H1 (cell line): ENCODE measurements around the gene NR4A1. TPM values are rescaled to one million over a fixed set of nuclear protein-coding genes. Genes with fewer than 3 reads are reported as not detected.

Source experiments
- RAD21 ChIP-seq, 2 experiments: IDR thresholded peaks in 1 of 2; conservative IDR thresholded peaks in 1 of 2; 2 replicates each; pipeline ENCODE4 v1.6.1; 2011; ENCODE audit warnings: low read depth in 2 of 2, low read length in 2 of 2, improper control_type of control experiment in 1 of 2, inconsistent platforms in 1 of 2, mild to moderate bottlenecking in 1 of 2, moderate library complexity in 1 of 2
- polyA plus RNA-seq, 7 experiments: library from polyadenylated mRNA; depleted of rRNA in 3 of 7; stranded (reverse) in 5 of 7; unstranded in 2 of 7; fragments of >200 nt in 5 of 7; fragments of 200-250 nt in 2 of 7; gene quantifications; 1 replicate in 5 of 7; 2 replicates in 1 of 7; 4 replicates in 1 of 7; pipeline versions ENCODE4 v1.2.1 to v1.2.3, GENCODE V29; 2011 to 2013; ENCODE audit warnings: missing spikeins in 2 of 7, mixed read lengths in 2 of 7
- total RNA-seq: library from RNA; stranded (reverse); fragmentation: NEBNext Ultra II Directional; extraction: Animal tissue kit (Norgen Biotek cat#: 25700); gene quantifications from 2 replicates; pipeline ENCODE4 v1.2.1, GENCODE V29; 2021

NR4A1 gene
- total and polyA plus RNA-seq, 2 of the 8 experiments (the other 6 are each of a cell fraction or from before 2014, with no cell fraction given) = 18.7 to 23.3 TPM

DNA sequence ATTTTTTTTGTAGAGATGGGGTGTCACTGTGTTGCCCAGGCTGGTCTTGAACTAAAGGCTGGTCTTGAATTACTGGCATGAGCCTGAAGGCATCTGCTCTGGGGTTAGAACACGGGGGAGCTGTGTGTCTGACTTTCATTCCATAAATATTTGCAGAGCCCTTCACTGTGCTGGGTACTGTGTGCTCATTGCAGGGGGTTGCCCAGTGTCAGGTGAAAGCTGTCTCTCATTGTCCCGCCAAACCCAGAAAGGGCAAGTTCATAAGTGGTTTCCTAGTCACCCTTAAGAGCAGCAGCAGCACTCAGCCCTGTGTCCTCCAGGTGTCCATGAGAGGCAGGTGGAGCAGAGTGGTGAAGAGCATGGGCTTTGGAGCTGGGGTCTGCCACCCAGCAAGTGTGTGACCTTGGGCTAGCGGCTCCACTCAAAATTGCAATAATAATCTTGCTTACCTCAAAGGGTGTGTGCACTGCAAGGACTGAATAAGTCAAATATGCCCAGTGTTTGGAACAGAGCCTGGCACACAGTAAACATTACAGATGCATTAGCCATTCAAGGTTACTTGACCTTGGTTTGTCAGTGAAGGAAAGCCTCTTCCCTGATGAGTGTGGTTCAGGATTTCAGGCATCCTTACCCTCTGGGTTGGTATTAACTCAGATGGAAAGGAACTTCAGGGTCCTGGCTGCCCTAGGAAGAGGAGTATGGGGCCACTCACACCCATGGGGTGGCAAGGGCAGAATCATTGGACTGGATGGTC, 23.9 kb downstream of the NR4A1 start (continued):
- TF ChIP-seq RAD21 (IDR thresholded peaks at IDR 0.05 in 1 of 2, conservative IDR thresholded peaks at IDR 0.05 in 1 of 2; ENCODE audit: low read depth in 2 of 2, low read length in 2 of 2) = no peak
- TF ChIP-seq, all 59 proteins: peak for 0
